ENCODE measurements around the gene ZNF485.
"Not testable (repeated sequence)": the region's sequence is repeated elsewhere in the genome, so short reads cannot be mapped to it uniquely, and the experiment has no call there.

Gene ZNF485

DNA sequence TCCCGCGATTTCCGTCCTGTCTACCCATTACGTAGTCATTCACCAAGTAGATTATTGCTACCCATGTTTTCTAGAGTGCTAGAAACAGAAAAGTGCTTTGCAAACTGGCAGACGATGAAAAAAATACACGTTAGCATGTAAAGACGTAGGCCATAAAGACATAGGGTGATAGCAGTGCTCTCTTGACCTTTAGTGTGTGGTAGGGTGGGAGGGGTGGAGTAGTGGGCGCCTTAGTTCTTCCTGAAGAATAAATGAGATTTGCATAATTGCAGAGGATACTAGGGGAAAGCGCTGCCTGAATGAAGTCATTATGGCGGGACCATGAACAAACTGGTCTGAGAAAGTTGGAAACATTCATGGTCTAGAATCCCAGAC is 948 bp downstream of the ZNF485 start:
- peaks cover 25% of the 10 kb centered on the region for H3K36me3 ChIP-seq (ENCODE audit: control insufficient read depth, insufficient read depth, low read length, severe bottlenecking)
- H3K4me1 ChIP-seq (ENCODE audit: control insufficient read depth, insufficient read depth, low read length), result peaks cover 4% of the 10 kb centered on the region
- H3K4me3 ChIP-seq (ENCODE audit: low read length), result peak overlapping the region; percentile 83
- no peaks in the 10 kb centered on the region for H3K27me3 ChIP-seq (replicated peaks; ENCODE audit: control insufficient read depth, insufficient read depth, low read length)
- H3K9ac ChIP-seq (ENCODE audit: low read length), result peak overlapping the region; percentile 80
- no peak for DNase-seq (ENCODE audit: low read depth)
- H3K9me3 ChIP-seq (ENCODE audit: control insufficient read depth, low read length), result peaks cover 6% of the 10 kb centered on the region

DNA sequence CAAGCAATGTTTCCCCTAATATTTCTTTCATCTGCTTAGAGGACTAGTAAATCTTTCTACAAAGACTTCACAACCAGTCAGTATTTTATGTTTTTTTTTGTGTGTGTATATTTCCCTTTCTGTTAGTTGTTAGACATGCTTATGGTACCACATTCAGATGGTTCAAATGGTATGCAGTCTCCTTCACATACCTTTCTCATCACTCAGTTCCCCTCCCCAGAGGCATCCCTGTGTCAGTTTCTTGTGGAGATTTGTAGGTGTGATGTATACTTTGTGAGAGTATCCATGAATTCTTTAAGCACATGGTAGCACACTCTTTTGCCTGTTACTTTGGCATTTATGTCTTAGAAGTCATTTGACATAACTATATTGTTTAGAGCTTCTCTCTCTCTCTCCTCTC is 4.4 kb downstream of the ZNF485 start:
- H3K9me3 ChIP-seq (ENCODE audit: control insufficient read depth, low read length), result peaks cover 16% of the 10 kb centered on the region
- peaks cover 45% of the 10 kb centered on the region for H3K36me3 ChIP-seq (ENCODE audit: control insufficient read depth, insufficient read depth, low read length, severe bottlenecking)
- H3K4me1 ChIP-seq (ENCODE audit: control insufficient read depth, insufficient read depth, low read length), result peaks cover 10% of the 10 kb centered on the region
- H3K27me3 ChIP-seq (replicated peaks; ENCODE audit: control insufficient read depth, insufficient read depth, low read length), result no peaks in the 10 kb centered on the region
- H3K4me3 ChIP-seq (ENCODE audit: low read length), result no peak overlapping the region
- no peak overlapping the region for H3K9ac ChIP-seq (ENCODE audit: low read length)
- DNase-seq (ENCODE audit: low read depth), result peak; percentile 9

DNA sequence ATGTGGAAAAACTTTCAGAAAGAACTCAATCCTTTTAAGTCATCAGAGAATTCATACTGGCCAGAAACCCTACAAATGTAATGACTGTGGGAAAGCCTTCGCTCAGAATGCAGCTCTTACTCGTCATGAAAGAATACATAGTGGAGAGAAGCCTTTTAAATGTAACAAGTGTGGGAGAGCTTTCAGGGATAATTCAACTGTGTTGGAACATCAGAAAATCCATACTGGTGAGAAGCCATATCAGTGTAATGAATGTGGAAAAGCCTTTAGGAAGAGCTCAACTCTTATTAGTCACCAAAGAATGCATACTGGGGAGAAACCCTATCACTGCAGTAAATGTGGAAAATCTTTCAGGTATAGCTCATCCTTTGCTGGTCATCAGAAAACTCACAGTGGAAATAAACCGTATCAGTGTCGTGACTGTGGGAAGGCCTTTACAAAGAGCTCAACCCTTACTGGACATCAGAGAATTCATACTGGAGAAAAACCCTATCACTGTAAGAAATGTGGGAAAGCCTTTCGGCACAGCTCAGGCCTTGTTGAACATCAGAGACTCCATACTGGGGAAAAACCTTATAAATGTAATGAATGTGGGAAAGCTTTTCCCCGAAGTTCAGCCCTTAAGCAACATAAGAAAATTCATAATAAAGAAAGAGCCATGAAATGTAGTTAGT is 10.6 kb downstream of the ZNF485 start:
- H3K9me3 ChIP-seq (ENCODE audit: control insufficient read depth, low read length), result peaks cover 55% of the 10 kb centered on the region
- DNase-seq (ENCODE audit: low read depth), result no peak
- peaks cover 5% of the 10 kb centered on the region for H3K4me1 ChIP-seq (ENCODE audit: control insufficient read depth, insufficient read depth, low read length)
- no peaks in the 10 kb centered on the region for H3K27me3 ChIP-seq (replicated peaks; ENCODE audit: control insufficient read depth, insufficient read depth, low read length)
- peak overlapping the region; percentile 59 for H3K4me3 ChIP-seq (ENCODE audit: low read length)
- no peak overlapping the region for H3K9ac ChIP-seq (ENCODE audit: low read length)
- peaks cover 47% of the 10 kb centered on the region for H3K36me3 ChIP-seq (ENCODE audit: control insufficient read depth, insufficient read depth, low read length, severe bottlenecking)

DNA sequence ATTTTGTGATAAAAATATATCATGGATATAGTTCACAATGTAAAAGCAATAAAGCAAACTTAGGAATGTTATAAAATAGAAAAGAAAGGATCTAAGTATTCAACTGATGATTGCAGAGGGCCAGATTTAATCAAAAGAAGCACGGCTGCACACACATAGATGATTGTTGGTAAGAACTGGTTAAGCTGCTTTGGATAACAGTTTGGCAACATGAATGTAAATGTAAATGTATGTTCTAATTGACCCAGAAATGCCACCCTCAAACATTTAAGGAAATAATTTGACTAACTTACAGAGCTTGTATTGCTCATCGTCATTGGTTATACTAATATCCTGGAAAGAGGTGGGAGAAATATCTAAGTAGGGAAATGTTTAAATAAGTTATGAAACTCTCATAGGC is 13.1 kb downstream of the ZNF485 start:
- Histone ChIP-seq H3K9me3 (ENCODE audit: control insufficient read depth, low read length) (peaks cover 54% of the 10 kb centered on the region), H3K27me3 (replicated peaks; ENCODE audit: control insufficient read depth, insufficient read depth, low read length) (no peaks in the 10 kb centered on the region), H3K9ac (ENCODE audit: low read length) (no peak overlapping the region), H3K4me1 (ENCODE audit: control insufficient read depth, insufficient read depth, low read length) (no peaks in the 10 kb centered on the region), H3K36me3 (ENCODE audit: control insufficient read depth, insufficient read depth, low read length, severe bottlenecking) (peaks cover 35% of the 10 kb centered on the region), H3K4me3 (ENCODE audit: low read length) (no peak overlapping the region)
- DNase-seq (ENCODE audit: low read depth), result no peak

DNA sequence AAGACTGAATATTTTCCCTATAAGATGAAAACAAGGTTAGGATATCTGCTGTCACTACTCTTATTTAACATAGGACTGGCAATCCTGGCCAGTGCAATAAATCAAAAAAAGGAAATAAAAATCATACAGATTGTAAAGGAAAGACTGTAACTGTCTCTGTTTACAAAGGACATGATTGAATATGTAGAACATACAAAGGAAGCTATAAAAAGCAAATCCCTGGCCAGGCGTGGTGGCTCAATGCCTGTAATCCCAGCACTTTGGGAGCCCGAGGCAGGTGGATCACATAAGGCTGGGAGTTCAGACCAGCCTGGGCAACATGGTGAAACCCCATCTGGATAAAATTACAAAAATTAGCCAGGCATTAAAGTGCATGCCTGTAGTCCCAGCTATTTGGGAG is 15.8 kb downstream of the ZNF485 start:
- DNase-seq (ENCODE audit: low read depth), result no peak
- Histone ChIP-seq H3K9ac (ENCODE audit: low read length) (no peak overlapping the region), H3K36me3 (ENCODE audit: control insufficient read depth, insufficient read depth, low read length, severe bottlenecking) (peaks cover 10% of the 10 kb centered on the region), H3K27me3 (replicated peaks; ENCODE audit: control insufficient read depth, insufficient read depth, low read length) (no peaks in the 10 kb centered on the region), H3K4me3 (ENCODE audit: low read length) (no peak overlapping the region), H3K4me1 (ENCODE audit: control insufficient read depth, insufficient read depth, low read length) (no peaks in the 10 kb centered on the region), H3K9me3 (ENCODE audit: control insufficient read depth, low read length) (peaks cover 30% of the 10 kb centered on the region)

DNA sequence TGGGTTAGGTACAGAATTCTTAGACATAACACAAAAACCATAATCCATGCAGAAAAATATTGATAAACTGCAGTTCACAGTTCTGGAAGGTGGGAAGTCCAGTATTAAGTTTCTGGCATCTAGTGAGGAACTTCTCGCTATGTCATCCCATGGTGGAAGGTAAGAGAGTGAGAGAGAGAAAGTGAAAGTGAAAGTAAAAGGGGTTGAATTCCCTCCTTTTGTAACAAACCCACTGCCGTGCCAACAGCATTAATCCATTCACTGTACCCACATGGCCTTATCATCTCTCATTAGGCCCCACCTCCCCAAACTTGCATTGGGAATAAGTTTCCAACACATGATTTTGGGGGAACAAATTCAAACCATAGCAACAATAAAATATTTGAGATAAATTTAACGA is 17.1 kb downstream of the ZNF485 start:
- peak; percentile 19 for DNase-seq (ENCODE audit: low read depth)
- H3K9me3 ChIP-seq (ENCODE audit: control insufficient read depth, low read length), result peaks cover 18% of the 10 kb centered on the region
- H3K4me1 ChIP-seq (ENCODE audit: control insufficient read depth, insufficient read depth, low read length), result no peaks in the 10 kb centered on the region
- H3K36me3 ChIP-seq (ENCODE audit: control insufficient read depth, insufficient read depth, low read length, severe bottlenecking), result no peaks in the 10 kb centered on the region
- no peaks in the 10 kb centered on the region for H3K27me3 ChIP-seq (replicated peaks; ENCODE audit: control insufficient read depth, insufficient read depth, low read length)
- no peak overlapping the region for H3K9ac ChIP-seq (ENCODE audit: low read length)
- H3K4me3 ChIP-seq (ENCODE audit: low read length), result peak overlapping the region; percentile 55

DNA sequence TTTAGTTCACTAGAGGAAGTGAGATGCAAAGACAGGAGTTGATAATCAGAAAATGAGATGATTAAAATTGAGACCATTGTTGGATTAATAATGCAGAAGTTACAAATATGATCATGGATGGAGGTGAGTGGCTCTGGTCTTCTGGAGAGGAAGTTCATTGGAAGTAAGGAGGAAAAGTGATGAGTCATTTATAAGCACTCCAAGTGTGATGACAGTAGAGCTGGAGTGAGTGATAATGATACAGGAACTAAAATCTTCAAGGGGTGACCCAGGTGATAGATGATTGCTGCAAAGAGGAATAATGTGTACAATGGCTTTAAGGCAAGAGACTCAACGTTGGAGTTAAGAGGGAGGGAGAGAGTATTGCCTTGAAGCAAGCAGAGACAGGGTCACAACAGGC is 21.7 kb downstream of the ZNF485 start:
- no peak for DNase-seq (ENCODE audit: low read depth)
- no peak overlapping the region for H3K9ac ChIP-seq (ENCODE audit: low read length)

DNA sequence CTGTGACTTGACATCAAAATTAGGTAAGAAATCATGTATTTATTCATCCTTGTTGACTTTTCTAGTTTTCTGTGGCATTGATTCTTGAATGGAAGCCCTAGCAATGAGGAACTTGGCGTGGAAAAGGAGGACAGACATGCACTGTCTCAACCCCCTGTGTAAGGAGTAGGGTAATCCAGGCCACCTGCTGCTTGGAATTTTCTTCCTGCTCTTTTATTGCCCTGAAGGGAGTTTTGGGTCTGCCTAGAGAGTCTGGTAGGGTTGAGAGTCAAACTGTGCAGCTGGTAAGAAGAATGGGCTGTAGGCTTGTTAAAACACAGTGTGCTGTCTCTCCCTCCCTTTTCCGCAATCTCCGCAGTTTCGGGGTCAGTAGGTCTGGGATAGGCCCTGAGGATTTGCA is 22.7 kb downstream of the ZNF485 start:
- Histone ChIP-seq H3K9ac (ENCODE audit: low read length) (no peak overlapping the region), H3K36me3 (ENCODE audit: control insufficient read depth, insufficient read depth, low read length, severe bottlenecking) (no peaks in the 10 kb centered on the region), H3K9me3 (ENCODE audit: control insufficient read depth, low read length) (no peaks in the 10 kb centered on the region), H3K4me1 (ENCODE audit: control insufficient read depth, insufficient read depth, low read length) (no peaks in the 10 kb centered on the region), H3K27me3 (replicated peaks; ENCODE audit: control insufficient read depth, insufficient read depth, low read length) (no peaks in the 10 kb centered on the region), H3K4me3 (ENCODE audit: low read length) (no peak overlapping the region)
- DNase-seq (ENCODE audit: low read depth), result no peak

More for the DNA sequence above, 21.7 kb downstream of the ZNF485 start:
- Histone ChIP-seq H3K9me3 (ENCODE audit: control insufficient read depth, low read length) (no peaks in the 10 kb centered on the region), H3K36me3 (ENCODE audit: control insufficient read depth, insufficient read depth, low read length, severe bottlenecking) (no peaks in the 10 kb centered on the region), H3K4me1 (ENCODE audit: control insufficient read depth, insufficient read depth, low read length) (no peaks in the 10 kb centered on the region), H3K27me3 (replicated peaks; ENCODE audit: control insufficient read depth, insufficient read depth, low read length) (no peaks in the 10 kb centered on the region), H3K4me3 (ENCODE audit: low read length) (no peak overlapping the region)

DNA sequence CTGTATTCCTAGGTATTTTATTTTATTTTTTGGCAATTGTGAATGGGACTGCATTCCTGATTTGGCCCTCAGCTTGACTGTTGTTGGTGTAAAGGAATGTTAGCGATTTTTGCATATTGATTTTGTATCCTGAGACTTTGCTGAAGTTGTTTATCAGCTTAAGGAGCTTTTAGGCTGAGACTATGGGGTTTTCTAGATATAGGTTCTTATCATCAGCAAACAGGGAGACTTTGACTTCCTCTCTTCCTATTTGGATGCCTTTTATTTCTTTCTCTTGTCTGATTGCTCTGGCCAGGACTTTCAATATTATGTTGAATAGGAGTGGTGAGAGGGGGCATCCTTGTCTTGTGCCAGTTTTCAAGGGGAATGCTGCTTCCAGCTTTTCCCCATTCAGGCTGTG is 29.6 kb downstream of the ZNF485 start:
- peaks cover 14% of the 10 kb centered on the region for H3K9me3 ChIP-seq (ENCODE audit: control insufficient read depth, low read length)
- not testable (repeated sequence) for H3K4me1 ChIP-seq (ENCODE audit: control insufficient read depth, insufficient read depth, low read length); DNase-seq (ENCODE audit: low read depth); H3K4me3 ChIP-seq (ENCODE audit: low read length); H3K9ac ChIP-seq (ENCODE audit: low read length); H3K27me3 ChIP-seq (replicated peaks; ENCODE audit: control insufficient read depth, insufficient read depth, low read length); H3K36me3 ChIP-seq (ENCODE audit: control insufficient read depth, insufficient read depth, low read length, severe bottlenecking)

DNA sequence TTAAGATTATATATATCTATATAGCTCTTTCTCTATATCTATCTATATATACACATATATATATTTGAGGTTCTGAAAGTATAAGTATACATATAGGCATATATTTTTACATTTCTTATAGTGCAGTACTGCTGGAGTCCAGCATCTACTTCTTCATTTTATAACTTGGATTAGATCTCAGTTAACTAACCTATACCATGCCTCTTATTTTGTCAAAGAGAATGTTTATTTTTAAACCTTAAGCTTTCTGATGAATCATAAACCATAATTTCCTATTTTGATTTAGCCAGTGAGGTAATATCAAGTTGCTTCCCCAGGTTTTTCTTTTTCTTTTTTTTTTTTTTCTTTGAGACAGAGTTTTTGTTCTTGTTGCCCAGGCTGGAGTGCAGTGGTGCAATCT is 34.4 kb downstream of the ZNF485 start:
- H3K4me1 ChIP-seq (ENCODE audit: control insufficient read depth, insufficient read depth, low read length), result no peaks in the 10 kb centered on the region
- DNase-seq (ENCODE audit: low read depth), result peak; percentile 7
- H3K27me3 ChIP-seq (replicated peaks; ENCODE audit: control insufficient read depth, insufficient read depth, low read length), result no peaks in the 10 kb centered on the region
- H3K36me3 ChIP-seq (ENCODE audit: control insufficient read depth, insufficient read depth, low read length, severe bottlenecking), result peaks cover 40% of the 10 kb centered on the region
- H3K9ac ChIP-seq (ENCODE audit: low read length), result no peak overlapping the region
- H3K9me3 ChIP-seq (ENCODE audit: control insufficient read depth, low read length), result peaks cover 57% of the 10 kb centered on the region
- no peak overlapping the region for H3K4me3 ChIP-seq (ENCODE audit: low read length)

DNA sequence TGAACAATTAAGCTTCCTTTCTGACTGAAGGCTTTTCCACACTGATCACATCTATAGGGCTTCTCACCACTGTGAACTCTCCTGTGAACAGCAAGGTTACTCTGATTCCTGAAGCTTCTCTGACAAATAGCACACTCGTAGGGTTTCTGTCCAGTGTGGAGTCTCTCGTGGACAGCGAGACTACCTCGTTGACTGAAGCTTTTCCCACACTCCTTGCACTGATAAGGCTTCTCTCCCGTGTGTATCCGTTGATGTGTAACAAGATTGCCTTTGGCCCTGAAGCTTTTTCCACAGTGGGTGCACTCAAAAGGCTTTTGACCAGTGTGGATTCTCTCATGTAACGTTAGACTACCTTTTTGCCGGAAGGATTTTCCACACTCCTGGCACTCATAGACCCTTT is 38.0 kb downstream of the ZNF485 start:
- Histone ChIP-seq H3K9me3 (ENCODE audit: control insufficient read depth, low read length) (peaks cover 66% of the 10 kb centered on the region), H3K36me3 (ENCODE audit: control insufficient read depth, insufficient read depth, low read length, severe bottlenecking) (peaks cover 49% of the 10 kb centered on the region), H3K27me3 (replicated peaks; ENCODE audit: control insufficient read depth, insufficient read depth, low read length) (no peaks in the 10 kb centered on the region), H3K9ac (ENCODE audit: low read length) (no peak overlapping the region), H3K4me1 (ENCODE audit: control insufficient read depth, insufficient read depth, low read length) (peaks cover 10% of the 10 kb centered on the region), H3K4me3 (ENCODE audit: low read length) (peak overlapping the region; percentile 45)
- DNase-seq (ENCODE audit: low read depth), result no peak

DNA sequence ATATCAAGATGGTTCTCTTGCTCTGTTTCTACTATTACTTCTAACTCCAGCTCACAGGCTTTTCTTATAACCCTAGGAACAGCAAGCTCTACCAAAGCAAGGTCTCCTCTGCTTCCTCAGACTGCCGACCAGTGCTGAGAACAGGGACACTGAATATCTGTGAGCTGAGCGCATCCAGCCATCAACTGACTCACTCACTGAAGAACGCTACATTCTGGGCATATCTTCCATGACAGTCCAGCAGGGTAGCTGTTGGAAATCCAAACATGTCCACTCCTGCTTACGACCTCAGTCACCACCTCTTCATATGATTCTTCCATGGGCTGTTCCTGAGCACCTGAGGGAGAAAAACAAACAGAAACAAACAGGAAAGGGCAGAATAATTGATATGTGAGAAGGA is 39.6 kb downstream of the ZNF485 start:
- Histone ChIP-seq H3K4me1 (ENCODE audit: control insufficient read depth, insufficient read depth, low read length) (peaks cover 10% of the 10 kb centered on the region), H3K27me3 (replicated peaks; ENCODE audit: control insufficient read depth, insufficient read depth, low read length) (no peaks in the 10 kb centered on the region), H3K9ac (ENCODE audit: low read length) (no peak overlapping the region), H3K36me3 (ENCODE audit: control insufficient read depth, insufficient read depth, low read length, severe bottlenecking) (peaks cover 49% of the 10 kb centered on the region), H3K4me3 (ENCODE audit: low read length) (peak overlapping the region; percentile 45), H3K9me3 (ENCODE audit: control insufficient read depth, low read length) (peaks cover 66% of the 10 kb centered on the region)
- DNase-seq (ENCODE audit: low read depth), result no peak

Data from adipocyte (in vitro differentiated cells).